Upper lobe of left lung (tissue), 6 donors: Measurements from ENCODE around the gene VASH2. TPM values are rescaled to one million over a fixed set of nuclear protein-coding genes. Genes with fewer than 3 reads are reported as not detected.
A peak's percentile ranks its signal among the peaks of the same experiment; 100 is the strongest.

ENCODE experiments used
- ATAC-seq, 2 donors: fragments of 200-7000 bp; cut with Tn5 transposase; one replicate each; pipeline ENCODE4 v1.9.1; 2022; ENCODE audit warnings: mild to moderate bottlenecking in 2 of 2, moderate library complexity in 2 of 2; ENCODE audit not compliant: low FRiP score in 2 of 2
- DNase-seq, 2 donors: peaks; one replicate each; pipeline ENCODE4 v3.0.0-alpha.2; 2019 to 2020
- H3K27ac ChIP-seq, 4 donors: fragments of 200-600 bp; sonication (generic); one replicate each; pipeline ENCODE4 v1.5.1; 2016 to 2019
- H3K27me3 ChIP-seq, 4 donors: fragments of 200-600 bp; sonication (generic); one replicate each; pipeline ENCODE4 v1.5.1; 2017 to 2019
- H3K36me3 ChIP-seq, 4 donors: fragments of 200-600 bp; sonication (generic); one replicate each; pipeline ENCODE4 v1.5.1; 2016 to 2019
- H3K4me1 ChIP-seq, 4 donors: fragments of 200-600 bp; sonication (generic); one replicate each; pipeline ENCODE4 v1.5.1; 2018 to 2019
- H3K4me3 ChIP-seq, 4 donors: fragments of 200-600 bp; sonication (generic); one replicate each; pipeline ENCODE4 v1.5.1; 2017 to 2019; ENCODE audit warnings: mild to moderate bottlenecking in 2 of 4, moderate library complexity in 1 of 4
- H3K9me3 ChIP-seq, 4 donors: fragments of 200-600 bp; sonication (generic); one replicate each; pipeline ENCODE4 v1.5.1; 2018 to 2019
- CTCF ChIP-seq, 6 experiments: fragments of 450-650 bp in 4 of 6; fragments of 200-600 bp in 2 of 6; sonication (generic) in 2 of 6; IDR thresholded peaks; one replicate each; pipeline ENCODE4 v1.5.1; 2016 to 2019; ENCODE audit warnings: antibody characterized with exemption in 6 of 6
- EP300 ChIP-seq, 4 donors: sonication (generic); formaldehyde crosslinking; IDR thresholded peaks; one replicate each; pipeline ENCODE4 v1.5.1; 2017; ENCODE audit warnings: antibody characterized with exemption in 4 of 4, control low read depth in 2 of 4
- POLR2A ChIP-seq, 4 donors: fragments of 450-650 bp; IDR thresholded peaks; one replicate each; pipeline ENCODE4 v1.5.1; 2016 to 2017; ENCODE audit warnings: antibody characterized with exemption in 4 of 4, mild to moderate bottlenecking in 2 of 4
- POLR2AphosphoS5 ChIP-seq, 2 donors: sonication (generic); formaldehyde crosslinking; IDR thresholded peaks; one replicate each; pipeline ENCODE4 v1.5.1; 2017; ENCODE audit warnings: antibody characterized with exemption in 2 of 2
- WGBS, 2 donors: methylation state at CpG; one replicate each; pipeline ENCODE4 v1.1.5; 2017 to 2018; 5-methylcytosine and 5-hydroxymethylcytosine counted together
- total RNA-seq, 6 donors: library from RNA; depleted of rRNA in 4 of 6; stranded (reverse); fragments of >200 nt in 4 of 6; gene quantifications; one replicate each; pipeline versions ENCODE4 v1.1.0 to v1.2.1, GENCODE V29; 2016 to 2021
- donor health status: DM: no; HTN: no; CAD: no; lungs with moderate emphysema.
- donor health status: DM: no; HTN: yes; CAD: no; lungs with severe emphysema.

Gene VASH2
- total RNA-seq, 6 donors from 2014 or later: 0.30 to 3.1 (median 1.4) TPM

GRCh38 chr1:212920896-212921295 lies 29.4 kb upstream of the VASH2 start:
- peaks cover 0 to 12% (median 2%) of the 10 kb centered on the region in 4 donors for H3K4me1 ChIP-seq
- no peak overlapping the region for H3K27ac ChIP-seq
- no peak overlapping the region for H3K4me3 ChIP-seq
- peak in 1 of 6 experiments; percentile 24 for TF ChIP-seq CTCF (IDR thresholded peaks at IDR 0.05)
- TF ChIP-seq POLR2A (IDR thresholded peaks at IDR 0.05): no peak
- no peaks in the 10 kb centered on the region for H3K27me3 ChIP-seq
- no peak for ATAC-seq
- DNase-seq: no peak
- H3K9me3 ChIP-seq: no peaks in the 10 kb centered on the region
- 66 to 75% methylated on average over 5 to 6 of the region's 6 CpGs for WGBS, 2 donors
- no peaks in the 10 kb centered on the region for H3K36me3 ChIP-seq

- 78 to 90% methylated on average over 3 to 4 of the region's 5 CpGs for WGBS, 2 donors
- ATAC-seq: no peak
- no peak for DNase-seq
- H3K27me3 ChIP-seq: no peaks in the 10 kb centered on the region
- no peak for TF ChIP-seq CTCF (IDR thresholded peaks at IDR 0.05)
- no peak for TF ChIP-seq EP300 (IDR thresholded peaks at IDR 0.05)
- no peak for TF ChIP-seq POLR2AphosphoS5 (IDR thresholded peaks at IDR 0.05)
- TF ChIP-seq POLR2A (IDR thresholded peaks at IDR 0.05): no peak
- H3K4me3 ChIP-seq: no peak overlapping the region
- no peak overlapping the region for H3K27ac ChIP-seq
- H3K4me1 ChIP-seq: peaks cover 0 to under 1% (median 0%) of the 10 kb centered on the region in 4 donors
- H3K36me3 ChIP-seq: no peaks in the 10 kb centered on the region
- no peaks in the 10 kb centered on the region for H3K9me3 ChIP-seq
Measured at GRCh38 chr1:212922016-212922415, 28.3 kb upstream of the VASH2 start.

GRCh38 chr1:212926372-212926771 lies 24.0 kb upstream of the VASH2 start:
- no peaks in the 10 kb centered on the region for H3K36me3 ChIP-seq
- H3K4me1 ChIP-seq: no peaks in the 10 kb centered on the region
- no peak for TF ChIP-seq EP300 (IDR thresholded peaks at IDR 0.05)
- no peak for TF ChIP-seq POLR2A (IDR thresholded peaks at IDR 0.05)
- TF ChIP-seq POLR2AphosphoS5 (IDR thresholded peaks at IDR 0.05): no peak
- no peak for TF ChIP-seq CTCF (IDR thresholded peaks at IDR 0.05)
- WGBS, 2 donors: 86 to 93% methylated on average over 6 of the region's 6 CpGs
- H3K27me3 ChIP-seq: no peaks in the 10 kb centered on the region
- H3K27ac ChIP-seq: no peak overlapping the region
- H3K4me3 ChIP-seq: no peak overlapping the region
- no peaks in the 10 kb centered on the region for H3K9me3 ChIP-seq
- no peak for ATAC-seq
- DNase-seq: no peak

- Histone ChIP-seq H3K36me3 (no peaks in the 10 kb centered on the region), H3K9me3 (no peaks in the 10 kb centered on the region), H3K4me3 (no peak overlapping the region), H3K4me1 (no peaks in the 10 kb centered on the region), H3K27me3 (no peaks in the 10 kb centered on the region), H3K27ac (no peak overlapping the region)
- no peak for DNase-seq
- WGBS, 2 donors: 53% methylated on average over 10 of the region's 10 CpGs
- no peak for ATAC-seq
- TF ChIP-seq POLR2AphosphoS5 (IDR thresholded peaks at IDR 0.05): no peak
- no peak for TF ChIP-seq CTCF (IDR thresholded peaks at IDR 0.05)
- TF ChIP-seq EP300 (IDR thresholded peaks at IDR 0.05): no peak
- TF ChIP-seq POLR2A (IDR thresholded peaks at IDR 0.05): no peak
Measured at GRCh38 chr1:212928323-212929291, 21.7 kb upstream of the VASH2 start.
